Endothelial cell of umbilical vein (primary cell): ENCODE measurements around the gene SLC9A3. TPM values are rescaled to one million over a fixed set of nuclear protein-coding genes. Genes with fewer than 3 reads are reported as not detected.

Experiments
- BruUV-seq: library from RNA; stranded (reverse); fragments of 400-500 nt; replicated peaks from 2 replicates; lab custom pipeline; 2021; lab: Mats Ljungman, UMichigan
- CTCF ChIA-PET: fragments of 300-600, 350-600 bp; sonication (Branson Sonifier 250); formaldehyde crosslinking; loops from one replicate; lab custom pipeline; 2021; ENCODE audit warnings: antibody characterized with exemption, inconsistent platforms; lab: Charles Lee
- POLR2A ChIA-PET: fragments of 300-600, 350-600 bp; sonication (Branson Sonifier 250); formaldehyde crosslinking; loops from one replicate; lab custom pipeline; 2021; ENCODE audit warnings: antibody characterized with exemption, inconsistent platforms; lab: Charles Lee
- DNase-seq: peaks from one replicate; pipeline ENCODE4 v3.0.0-alpha.2; 2011; ENCODE audit warnings: low read depth, low spot score
- FAIRE-seq: peaks from 2 replicates; lab custom pipeline; 2011; peaks lifted over from hg19 to GRCh38; lab: Jason Lieb, UNC
- H2AFZ ChIP-seq: 2 replicates; pipeline ENCODE4 v1.6.0; 2012; ENCODE audit warnings: low read depth, low read length, control low read depth, inconsistent platforms
- H3K27ac ChIP-seq: 2 replicates; pipeline ENCODE4 v1.5.1; 2011; ENCODE audit warnings: low read depth, mild to moderate bottlenecking, control low read depth, low read length, moderate library complexity; ENCODE audit not compliant: insufficient read depth
- H3K27me3 ChIP-seq, 2 experiments: 2 replicates each; pipeline versions ENCODE4 v1.6.0 to v1.6.1; 2011; ENCODE audit warnings: low read length in 2 of 2, mixed read lengths in 1 of 2; ENCODE audit not compliant: control insufficient read depth in 2 of 2, insufficient read depth in 2 of 2
- H3K36me3 ChIP-seq, 2 experiments: 2 replicates in 1 of 2; 3 replicates in 1 of 2; pipeline ENCODE4 v1.5.1; 2011; ENCODE audit warnings: low read length in 2 of 2, mild to moderate bottlenecking in 1 of 2, moderate library complexity in 1 of 2; ENCODE audit not compliant: control insufficient read depth in 2 of 2, insufficient read depth in 2 of 2; ENCODE audit errors: extremely low read depth in 1 of 2
- H3K4me1 ChIP-seq: 3 replicates; pipeline ENCODE4 v1.5.1; 2011; ENCODE audit warnings: mild to moderate bottlenecking, low read length; ENCODE audit not compliant: control insufficient read depth, insufficient read depth; ENCODE audit errors: extremely low read depth
- H3K4me2 ChIP-seq: 2 replicates; pipeline ENCODE4 v1.6.1; 2011; ENCODE audit warnings: low read length, control low read depth, mixed read lengths; ENCODE audit not compliant: insufficient read depth
- H3K4me3 ChIP-seq, 3 experiments: fragments of 200-600 bp in 1 of 3; sonication (generic), shearing (Covaris generic) in 1 of 3; replicated peaks in 1 of 3; 2 replicates each; pipeline ENCODE4 v1.5.1; 2011 to 2016; ENCODE audit warnings: control low read depth in 3 of 3, low read length in 3 of 3, mild to moderate bottlenecking in 2 of 3, inconsistent platforms in 1 of 3, low read depth in 1 of 3, moderate library complexity in 1 of 3; ENCODE audit not compliant: insufficient read depth in 1 of 3
- H3K79me2 ChIP-seq: 2 replicates; pipeline ENCODE4 v1.6.0; 2012; ENCODE audit warnings: low read length, inconsistent platforms; ENCODE audit not compliant: control insufficient read depth, insufficient read depth
- H3K9ac ChIP-seq: replicated peaks from 2 replicates; pipeline ENCODE3; 2011; ENCODE audit warnings: low read length, control low read depth; ENCODE audit not compliant: insufficient read depth; ENCODE audit errors: extremely low read depth
- H3K9me1 ChIP-seq: replicated peaks from 3 replicates; pipeline ENCODE4 v1.6.0; 2011; ENCODE audit warnings: mild to moderate bottlenecking, low read length; ENCODE audit not compliant: control insufficient read depth, insufficient read depth; ENCODE audit errors: extremely low read depth
- H3K9me3 ChIP-seq: replicated peaks from 2 replicates; pipeline ENCODE4 v1.5.1; 2012; ENCODE audit warnings: low read length, inconsistent platforms; ENCODE audit not compliant: control insufficient read depth, insufficient read depth
- H4K20me1 ChIP-seq: replicated peaks from 2 replicates; pipeline ENCODE3; 2011; ENCODE audit warnings: mild to moderate bottlenecking, low read length; ENCODE audit not compliant: control insufficient read depth, insufficient read depth; ENCODE audit errors: extremely low read depth
- CTCF ChIP-seq, 2 donors: IDR thresholded peaks; 1 replicate in 1 of 2; 2 replicates in 1 of 2; pipeline ENCODE4 v1.5.1; 2011; ENCODE audit warnings: low read length in 2 of 2, mild to moderate bottlenecking in 2 of 2, moderate library complexity in 2 of 2, control low read depth in 1 of 2, inconsistent platforms in 1 of 2, low read depth in 1 of 2; ENCODE audit not compliant: insufficient read depth in 1 of 2; ENCODE audit errors: extremely low read depth in 1 of 2
- EZH2 ChIP-seq: IDR thresholded peaks from 2 replicates; pipeline ENCODE4 v1.6.1; 2012; ENCODE audit warnings: borderline replicate concordance, low read depth, mild to moderate bottlenecking, moderate library complexity, low read length, inconsistent platforms; ENCODE audit not compliant: severe bottlenecking
- FOS ChIP-seq: IDR thresholded peaks from 2 replicates; pipeline ENCODE4 v1.6.1; 2011; ENCODE audit warnings: mild to moderate bottlenecking, low read length, moderate library complexity, borderline replicate concordance; ENCODE audit not compliant: insufficient read depth
- GATA2 ChIP-seq: IDR thresholded peaks from 2 replicates; pipeline ENCODE4 v1.7.0; 2011; ENCODE audit warnings: low read depth, mild to moderate bottlenecking, moderate library complexity, mixed read lengths, low read length; ENCODE audit not compliant: insufficient read length, insufficient read depth
- JUN ChIP-seq: IDR thresholded peaks from 2 replicates; pipeline ENCODE4 v1.6.1; 2011; ENCODE audit warnings: borderline replicate concordance, low read depth; ENCODE audit not compliant: insufficient read length, insufficient read depth
- MAX ChIP-seq: IDR thresholded peaks from 2 replicates; pipeline ENCODE4 v1.6.1; 2011; ENCODE audit not compliant: insufficient read depth, insufficient read length
- MYC ChIP-seq: IDR thresholded peaks from one replicate; pipeline ENCODE4 v1.6.1; 2011; ENCODE audit warnings: mild to moderate bottlenecking, low read depth, low read length
- POLR2A ChIP-seq: IDR thresholded peaks from 2 replicates; pipeline ENCODE4 v1.6.1; 2012; ENCODE audit warnings: low read depth, mild to moderate bottlenecking, control low read depth, low read length
- POLR2AphosphoS5 ChIP-seq: IDR thresholded peaks from 2 replicates; pipeline ENCODE4 v1.6.1; 2012; ENCODE audit warnings: low read depth, mild to moderate bottlenecking, control low read depth, low read length, moderate library complexity; ENCODE audit not compliant: insufficient read depth
- dilution Hi-C: fragments of 300-500 bp; cut with MboI; formaldehyde crosslinking; loops from one replicate; pipeline ENCODE4 v1.15.0; 2019; ENCODE audit warnings: low sequenced_read_pairs; ENCODE audit not compliant: extremely low pct_ligation_motif_present
- intact Hi-C: fragments of 100-400 bp; cut with micrococcal nuclease; formaldehyde crosslinking; loops from one replicate; pipeline ENCODE4 v1.10.0; 2022
- polyA plus RNA-seq, 4 experiments: library from polyadenylated mRNA; depleted of rRNA in 3 of 4; stranded (reverse) in 3 of 4; unstranded in 1 of 4; fragments of >200 nt; gene quantifications; 2 replicates each; pipeline versions ENCODE4 v1.2.1 to v1.2.3, GENCODE V29; 2011 to 2012; ENCODE audit warnings: missing spikeins in 1 of 4
- total RNA-seq: library from RNA; stranded (reverse); gene quantifications from 2 replicates; pipeline ENCODE4 v1.2.3, GENCODE V29; 2021

The SLC9A3 gene
- total and polyA plus RNA-seq, 2 donors (not counting 3 experiments of a cell fraction or from before 2014, with no cell fraction given), result 0.79 to 0.82 TPM

DNA sequence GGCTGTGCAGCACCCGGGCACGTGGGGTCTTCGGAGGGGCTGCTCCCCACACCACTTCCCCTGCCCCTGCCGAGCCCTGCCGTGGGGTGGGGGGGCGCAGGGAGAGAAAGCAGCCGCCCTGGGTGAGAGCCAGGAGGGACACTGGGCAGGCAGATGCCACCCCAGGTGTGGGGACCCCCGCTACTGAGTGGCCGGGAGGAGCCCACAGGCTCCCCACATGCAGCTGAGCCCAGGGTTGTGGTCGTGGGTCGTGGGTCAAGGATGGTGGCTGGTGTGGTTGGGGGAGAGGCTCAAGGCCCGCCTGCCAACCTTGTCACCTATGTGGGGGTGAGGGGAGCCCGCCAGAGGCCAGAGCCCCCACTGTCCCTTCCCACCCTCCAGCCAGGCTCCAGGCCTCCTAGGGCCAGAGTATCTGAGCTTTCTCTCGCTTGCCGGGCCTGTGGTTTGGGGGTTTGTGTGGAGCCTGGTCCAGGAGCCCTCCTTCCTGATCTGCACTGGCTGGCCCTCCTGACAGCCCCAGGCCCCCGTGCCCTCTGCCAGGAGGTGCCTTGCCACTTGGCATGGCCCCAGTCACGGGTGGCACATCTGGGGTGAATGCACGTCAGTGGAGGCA lies 45.8 kb downstream of the SLC9A3 start:
- FAIRE-seq (no peak), DNase-seq (no peak)
- Histone ChIP-seq H3K36me3 (no peaks in the 10 kb centered on the region), H3K79me2 (no peaks in the 10 kb centered on the region), H2AFZ (no peak overlapping the region), H3K4me1 (no peaks in the 10 kb centered on the region), H3K4me3 (no peak overlapping the region), H3K27ac (no peak overlapping the region), H3K9me1 (no peaks in the 10 kb centered on the region), H3K4me2 (no peak overlapping the region), H3K9ac (no peak overlapping the region), H4K20me1 (no peaks in the 10 kb centered on the region), H3K27me3 (peaks cover 5 to 10% of the 10 kb centered on the region in 2 experiments), H3K9me3 (no peaks in the 10 kb centered on the region)
- POLR2A ChIA-PET, result no interaction called here
- TF ChIP-seq JUN (no peak), MYC (no peak), CTCF (IDR thresholded peaks at IDR 0.05; ENCODE audit: extremely low read depth in 1 of 2, insufficient read depth in 1 of 2, low read depth in 1 of 2, low read length in 2 of 2) (no peak), FOS (no peak), GATA2 (no peak), EZH2 (no peak), MAX (no peak), POLR2AphosphoS5 (no peak), POLR2A (no peak)
- BruUV-seq, result no TSS peak
- intact Hi-C loops, result no loop called here
- dilution Hi-C loops, result no loop called here
- CTCF ChIA-PET, result no interaction called here
